Measurements from ENCODE around the gene CLCNKA. TPM values are rescaled to one million over a fixed set of nuclear protein-coding genes. Genes with fewer than 3 reads are reported as not detected.

The CLCNKA gene
- total RNA-seq, 1 experiment from 2014 or later, result 0.10 TPM

DNA sequence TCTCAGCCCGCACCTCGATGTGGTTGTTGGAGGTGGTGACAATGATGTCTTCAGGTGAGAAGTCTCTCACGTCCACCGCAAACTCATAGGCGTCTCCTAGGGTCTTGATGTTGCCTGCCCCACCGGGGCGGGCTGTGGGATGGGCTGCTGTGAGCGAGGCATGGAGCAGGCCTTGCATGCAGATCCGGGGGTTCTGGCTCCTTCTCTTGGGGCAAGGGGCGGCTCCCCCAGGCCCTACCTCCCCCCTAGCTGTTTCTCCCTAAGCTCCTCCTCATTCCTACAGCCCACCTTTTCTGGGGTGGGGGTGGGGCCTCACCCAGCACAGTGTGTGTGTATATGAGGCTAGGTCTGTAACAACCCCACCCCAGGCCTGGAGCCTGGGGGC, 4.8 kb upstream of the CLCNKA start (continued):
- TF ChIP-seq TCF7L2 (IDR thresholded peaks at IDR 0.05; ENCODE audit: borderline replicate concordance, extremely low read depth, insufficient read depth, insufficient read length), result no peak

DNA sequence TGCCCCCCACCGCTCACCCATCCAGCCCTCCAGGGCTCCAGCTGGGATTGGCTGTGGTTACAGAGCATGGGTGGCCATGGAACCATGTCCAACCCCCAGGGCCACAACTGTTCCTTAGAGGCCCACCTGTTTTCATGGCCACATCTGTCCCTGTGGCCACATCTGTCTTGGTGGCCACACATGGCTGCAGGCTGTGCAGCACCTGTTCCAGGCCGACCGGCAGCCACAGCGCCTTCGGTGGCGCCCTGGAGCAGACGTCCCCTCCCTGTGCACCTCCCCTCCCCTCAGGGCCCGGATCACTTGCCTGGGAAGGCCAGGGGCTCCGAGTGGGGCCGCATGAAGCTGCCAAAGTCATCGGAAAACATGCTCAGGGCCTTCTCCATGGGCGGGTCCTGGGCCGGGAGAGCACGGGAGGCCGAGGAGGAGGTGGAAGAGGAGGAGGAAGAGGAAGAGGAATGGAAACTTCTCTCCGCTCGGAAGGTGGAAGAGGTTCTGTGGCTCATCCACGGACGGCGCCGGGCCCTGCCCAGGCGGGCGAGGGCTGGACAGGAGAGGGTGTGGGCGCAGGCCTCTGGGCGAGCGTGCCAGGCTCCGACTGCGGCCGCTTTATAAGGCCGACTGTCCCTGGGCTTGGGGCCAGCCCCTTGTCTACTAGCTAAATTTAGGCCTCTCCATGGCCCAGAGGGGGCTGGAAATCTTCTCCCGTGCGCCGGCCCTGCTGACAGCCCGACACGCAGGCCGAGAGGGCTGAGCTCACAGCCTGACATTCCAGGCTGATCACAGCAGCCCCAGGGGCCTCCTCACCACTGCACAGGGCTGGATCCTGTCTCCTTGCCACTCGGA, 4.2 kb upstream of the CLCNKA start, which contains the start of gene HSPB7:
TSS of gene HSPB7 (minus strand) at position 583 of the 843 bp plus-strand sequence. CDS start at position 503, 80 bp downstream.
- Histone ChIP-seq H3K4me1 (ENCODE audit: control insufficient read depth in 1 of 2, insufficient read depth in 2 of 2, low read length in 2 of 2) (peaks cover 4 to 24% of the 10 kb centered on the region in 2 experiments; a peak in 3 of 4 replicates), H3K4me3 (replicated peaks in 1 of 2; ENCODE audit: low read depth in 1 of 2, low read length in 2 of 2) (no peak within 1 kb of the TSS), H2AFZ (ENCODE audit: low read depth, low read length, poor library complexity, severe bottlenecking) (no peak within 1 kb of the TSS), H4K20me1 (ENCODE audit: insufficient read depth) (no peaks in the 10 kb centered on the region), H3K9me2 (ENCODE audit: insufficient read depth) (no peaks in the 10 kb centered on the region), H3K27me3 (ENCODE audit: insufficient read depth, low read length) (no peaks in the 10 kb centered on the region), H3K4me2 (ENCODE audit: low read length) (no peak within 1 kb of the TSS), H3K9me3 (ENCODE audit: control insufficient read depth in 1 of 2, insufficient read depth in 1 of 2, low read depth in 1 of 2, low read length in 2 of 2) (no peaks in the 10 kb centered on the region), H3K79me2 (ENCODE audit: insufficient read depth, low read length) (no peaks in the 10 kb centered on the region), H3K9ac (ENCODE audit: low read length) (no peak within 1 kb of the TSS), H3K36me3 (ENCODE audit: control insufficient read depth in 1 of 2, insufficient read depth in 2 of 2, low read length in 2 of 2) (no peaks in the 10 kb centered on the region), H3K27ac (ENCODE audit: low read depth, low read length) (no peak within 1 kb of the TSS)
- peak; percentile 43 for ATAC-seq
- intact Hi-C loops (cut with micrococcal nuclease), result no loop called here
- POLR2A ChIA-PET, result no interaction called here
- RAD21 ChIA-PET (ENCODE audit: low non-redundant PET in 1 of 2, low total read pairs in 2 of 2, uncharacterized antibody in 2 of 2, unreplicated experiment in 2 of 2), result no interaction called here
- BruUV-seq (replicated peaks), result no TSS peak
- CTCF ChIA-PET, result no interaction called here
- no peak for DNase-seq (ENCODE audit: low read depth, low spot score)
- TF ChIP-seq, protein P1, sequence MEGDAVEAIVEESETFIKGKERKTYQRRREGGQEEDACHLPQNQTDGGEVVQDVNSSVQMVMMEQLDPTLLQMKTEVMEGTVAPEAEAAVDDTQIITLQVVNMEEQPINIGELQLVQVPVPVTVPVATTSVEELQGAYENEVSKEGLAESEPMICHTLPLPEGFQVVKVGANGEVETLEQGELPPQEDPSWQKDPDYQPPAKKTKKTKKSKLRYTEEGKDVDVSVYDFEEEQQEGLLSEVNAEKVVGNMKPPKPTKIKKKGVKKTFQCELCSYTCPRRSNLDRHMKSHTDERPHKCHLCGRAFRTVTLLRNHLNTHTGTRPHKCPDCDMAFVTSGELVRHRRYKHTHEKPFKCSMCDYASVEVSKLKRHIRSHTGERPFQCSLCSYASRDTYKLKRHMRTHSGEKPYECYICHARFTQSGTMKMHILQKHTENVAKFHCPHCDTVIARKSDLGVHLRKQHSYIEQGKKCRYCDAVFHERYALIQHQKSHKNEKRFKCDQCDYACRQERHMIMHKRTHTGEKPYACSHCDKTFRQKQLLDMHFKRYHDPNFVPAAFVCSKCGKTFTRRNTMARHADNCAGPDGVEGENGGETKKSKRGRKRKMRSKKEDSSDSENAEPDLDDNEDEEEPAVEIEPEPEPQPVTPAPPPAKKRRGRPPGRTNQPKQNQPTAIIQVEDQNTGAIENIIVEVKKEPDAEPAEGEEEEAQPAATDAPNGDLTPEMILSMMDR (IDR thresholded peaks at IDR 0.05 in 2 of 3, conservative IDR thresholded peaks at IDR 0.05 in 1 of 3; ENCODE audit: borderline replicate concordance in 1 of 3, insufficient read depth in 1 of 3, low read depth in 2 of 3, low read length in 2 of 3), result no peak
- TF ChIP-seq CBX3 (IDR thresholded peaks at IDR 0.05; ENCODE audit: low read depth) (no peak), ZNF274 (IDR thresholded peaks at IDR 0.05; ENCODE audit: low read depth, low read length) (no peak), RAD21 (IDR thresholded peaks at IDR 0.05; ENCODE audit: low read depth) (no peak), ELF1 (IDR thresholded peaks at IDR 0.05; ENCODE audit: borderline replicate concordance, low read depth) (no peak), ZFX (IDR thresholded peaks at IDR 0.05) (peak; percentile 35; the same call in 1 of the 2 replicates), EGR1 (IDR thresholded peaks at IDR 0.05; ENCODE audit: low read depth) (no peak), CEBPB (IDR thresholded peaks at IDR 0.05; ENCODE audit: low read depth) (no peak)
